ENCODE data around the gene LGALS12.

LGALS12 gene

GRCh38 chr11:63560506-63561180, 54.8 kb downstream of the LGALS12 start:
- DNase-seq (ENCODE audit: low read depth, low spot score) = no peak

GRCh38 chr11:63563201-63564055, 57.5 kb downstream of the LGALS12 start, which contains the start of gene PLAAT2:
TSS of gene PLAAT2 (minus strand) at chr11:63563379. CDS start at chr11:63563324, 55 bp downstream.
- no peak for DNase-seq (ENCODE audit: low read depth, low spot score)

- no peak for DNase-seq (ENCODE audit: low read depth, low spot score)
These were observed 58.3 kb downstream of the LGALS12 start for GRCh38 chr11:63564056-63564774.

DNA sequence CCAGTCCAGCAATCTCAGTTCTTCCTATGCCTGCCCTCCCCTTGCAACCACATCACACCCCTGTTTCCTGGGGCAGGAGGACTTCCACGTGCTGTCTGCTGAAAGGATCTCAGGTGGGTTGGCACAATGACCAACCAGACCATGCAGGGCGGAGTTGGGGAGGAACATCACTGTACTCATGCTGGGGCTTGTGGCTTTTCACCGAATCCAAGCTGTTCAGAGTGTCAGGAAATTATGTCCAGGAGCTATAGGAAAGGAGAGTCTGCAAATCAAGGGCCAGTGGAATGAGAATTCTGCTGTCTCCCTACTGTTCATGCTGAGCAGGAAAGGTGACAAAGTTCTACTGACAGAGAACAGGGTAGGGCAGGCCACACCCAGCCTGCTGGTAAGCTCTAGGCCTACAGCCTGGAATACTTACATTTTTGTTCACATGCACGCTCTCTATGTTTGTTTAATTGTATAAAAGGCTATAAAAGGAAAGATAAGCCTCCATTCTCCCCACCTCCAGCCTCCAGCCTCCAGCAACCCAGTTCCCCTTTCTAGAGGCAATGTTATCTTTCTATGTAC, 59.0 kb downstream of the LGALS12 start:
- no peak for DNase-seq (ENCODE audit: low read depth, low spot score)

All from activated naive CD8-positive, alpha-beta T cell treated with anti-CD3 and anti-CD28 coated beads, Interleukin-2, amount 50 U/mL, for 16 hours (primary cell).